ENCODE data around the gene PLEKHO2. TPM values are rescaled to one million over a fixed set of nuclear protein-coding genes. Genes with fewer than 3 reads are reported as not detected.

The PLEKHO2 gene
- total and polyA plus RNA-seq, 2 experiments from 2014 or later: 9.0 to 29.4 TPM

DNA sequence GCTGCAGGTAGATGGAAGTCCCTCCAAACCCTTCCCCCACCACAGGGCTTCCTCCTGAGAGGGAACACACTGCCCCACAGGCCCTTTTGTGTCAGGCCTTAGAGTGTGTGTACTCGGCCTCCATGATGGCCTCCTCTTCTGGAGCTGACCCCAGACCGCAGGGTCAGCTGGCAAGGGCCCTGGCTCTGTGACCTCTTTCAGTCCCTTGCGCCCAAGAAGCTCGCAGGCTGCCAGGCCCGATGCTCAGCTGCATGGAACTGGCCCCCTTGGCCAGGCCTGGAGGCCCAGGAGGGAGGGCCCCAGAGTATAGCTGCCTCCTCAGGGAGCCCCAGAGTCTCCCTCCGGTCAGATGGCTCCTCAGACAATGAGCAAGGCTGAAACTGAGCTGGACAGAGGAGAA is 46.6 kb downstream of the PLEKHO2 start:
- 0 out of 2 replicates have a peak, but pooled peaks cover 4% of the 10 kb centered on the region for H3F3A ChIP-seq (replicated peaks; ENCODE audit: low read depth)
- 0 out of 2 replicates have a peak, but pooled peaks cover 4% of the 10 kb centered on the region for H3K9me2 ChIP-seq (ENCODE audit: insufficient read depth)
- Mint-ChIP-seq H3K36me3 (ENCODE audit: low read depth) (no peaks in the 10 kb centered on the region; the same call in 2 of the 3 replicates), H3K4me3 (no peak overlapping the region), H3K4me1 (peaks cover 21% of the 10 kb centered on the region), H3K27me3 (ENCODE audit: insufficient read depth, low read depth, poor library complexity) (peaks cover 8% of the 10 kb centered on the region), H3K9me3 (no peaks in the 10 kb centered on the region), H3K27ac (no peak overlapping the region)
- DNase-seq (ENCODE audit: low spot score): no peak
- no peak overlapping the region for H3K27ac ChIP-seq (ENCODE audit: low read depth)
- no peak overlapping the region for H3K4me2 ChIP-seq
- H3K4me1 ChIP-seq (ENCODE audit: insufficient read depth): peaks cover 15% of the 10 kb centered on the region
- H2AFZ ChIP-seq: 0 out of 2 replicates have a peak overlapping the region, but pooled peaks have one; percentile 47
- no peak overlapping the region for H3K4me3 ChIP-seq
- no peaks in the 10 kb centered on the region for H3K36me3 ChIP-seq (ENCODE audit: insufficient read depth)
- H3K79me2 ChIP-seq (replicated peaks; ENCODE audit: insufficient read depth): no peaks in the 10 kb centered on the region
- no peaks in the 10 kb centered on the region for H4K20me1 ChIP-seq (replicated peaks; ENCODE audit: insufficient read depth)
- no peaks in the 10 kb centered on the region for H3K27me3 ChIP-seq (ENCODE audit: insufficient read depth)
- TF ChIP-seq EZH2phosphoT487 (IDR thresholded peaks at IDR 0.05; ENCODE audit: unreplicated experiment) (no peak), ZNF331 (CRISPR knock-in tag; IDR thresholded peaks at IDR 0.05; ENCODE audit: low read depth) (no peak), STAT1 (IDR thresholded peaks at IDR 0.05; ENCODE audit: unreplicated experiment) (no peak), ETS1 (IDR thresholded peaks at IDR 0.05) (no peak), NANOG (IDR thresholded peaks at IDR 0.05; ENCODE audit: borderline replicate concordance) (no peak), CREB1 (CRISPR knock-in tag; IDR thresholded peaks at IDR 0.05; ENCODE audit: low read depth) (no peak), JUNB (IDR thresholded peaks at IDR 0.05; ENCODE audit: unreplicated experiment) (no peak)
- TF ChIP-seq, protein P1, sequence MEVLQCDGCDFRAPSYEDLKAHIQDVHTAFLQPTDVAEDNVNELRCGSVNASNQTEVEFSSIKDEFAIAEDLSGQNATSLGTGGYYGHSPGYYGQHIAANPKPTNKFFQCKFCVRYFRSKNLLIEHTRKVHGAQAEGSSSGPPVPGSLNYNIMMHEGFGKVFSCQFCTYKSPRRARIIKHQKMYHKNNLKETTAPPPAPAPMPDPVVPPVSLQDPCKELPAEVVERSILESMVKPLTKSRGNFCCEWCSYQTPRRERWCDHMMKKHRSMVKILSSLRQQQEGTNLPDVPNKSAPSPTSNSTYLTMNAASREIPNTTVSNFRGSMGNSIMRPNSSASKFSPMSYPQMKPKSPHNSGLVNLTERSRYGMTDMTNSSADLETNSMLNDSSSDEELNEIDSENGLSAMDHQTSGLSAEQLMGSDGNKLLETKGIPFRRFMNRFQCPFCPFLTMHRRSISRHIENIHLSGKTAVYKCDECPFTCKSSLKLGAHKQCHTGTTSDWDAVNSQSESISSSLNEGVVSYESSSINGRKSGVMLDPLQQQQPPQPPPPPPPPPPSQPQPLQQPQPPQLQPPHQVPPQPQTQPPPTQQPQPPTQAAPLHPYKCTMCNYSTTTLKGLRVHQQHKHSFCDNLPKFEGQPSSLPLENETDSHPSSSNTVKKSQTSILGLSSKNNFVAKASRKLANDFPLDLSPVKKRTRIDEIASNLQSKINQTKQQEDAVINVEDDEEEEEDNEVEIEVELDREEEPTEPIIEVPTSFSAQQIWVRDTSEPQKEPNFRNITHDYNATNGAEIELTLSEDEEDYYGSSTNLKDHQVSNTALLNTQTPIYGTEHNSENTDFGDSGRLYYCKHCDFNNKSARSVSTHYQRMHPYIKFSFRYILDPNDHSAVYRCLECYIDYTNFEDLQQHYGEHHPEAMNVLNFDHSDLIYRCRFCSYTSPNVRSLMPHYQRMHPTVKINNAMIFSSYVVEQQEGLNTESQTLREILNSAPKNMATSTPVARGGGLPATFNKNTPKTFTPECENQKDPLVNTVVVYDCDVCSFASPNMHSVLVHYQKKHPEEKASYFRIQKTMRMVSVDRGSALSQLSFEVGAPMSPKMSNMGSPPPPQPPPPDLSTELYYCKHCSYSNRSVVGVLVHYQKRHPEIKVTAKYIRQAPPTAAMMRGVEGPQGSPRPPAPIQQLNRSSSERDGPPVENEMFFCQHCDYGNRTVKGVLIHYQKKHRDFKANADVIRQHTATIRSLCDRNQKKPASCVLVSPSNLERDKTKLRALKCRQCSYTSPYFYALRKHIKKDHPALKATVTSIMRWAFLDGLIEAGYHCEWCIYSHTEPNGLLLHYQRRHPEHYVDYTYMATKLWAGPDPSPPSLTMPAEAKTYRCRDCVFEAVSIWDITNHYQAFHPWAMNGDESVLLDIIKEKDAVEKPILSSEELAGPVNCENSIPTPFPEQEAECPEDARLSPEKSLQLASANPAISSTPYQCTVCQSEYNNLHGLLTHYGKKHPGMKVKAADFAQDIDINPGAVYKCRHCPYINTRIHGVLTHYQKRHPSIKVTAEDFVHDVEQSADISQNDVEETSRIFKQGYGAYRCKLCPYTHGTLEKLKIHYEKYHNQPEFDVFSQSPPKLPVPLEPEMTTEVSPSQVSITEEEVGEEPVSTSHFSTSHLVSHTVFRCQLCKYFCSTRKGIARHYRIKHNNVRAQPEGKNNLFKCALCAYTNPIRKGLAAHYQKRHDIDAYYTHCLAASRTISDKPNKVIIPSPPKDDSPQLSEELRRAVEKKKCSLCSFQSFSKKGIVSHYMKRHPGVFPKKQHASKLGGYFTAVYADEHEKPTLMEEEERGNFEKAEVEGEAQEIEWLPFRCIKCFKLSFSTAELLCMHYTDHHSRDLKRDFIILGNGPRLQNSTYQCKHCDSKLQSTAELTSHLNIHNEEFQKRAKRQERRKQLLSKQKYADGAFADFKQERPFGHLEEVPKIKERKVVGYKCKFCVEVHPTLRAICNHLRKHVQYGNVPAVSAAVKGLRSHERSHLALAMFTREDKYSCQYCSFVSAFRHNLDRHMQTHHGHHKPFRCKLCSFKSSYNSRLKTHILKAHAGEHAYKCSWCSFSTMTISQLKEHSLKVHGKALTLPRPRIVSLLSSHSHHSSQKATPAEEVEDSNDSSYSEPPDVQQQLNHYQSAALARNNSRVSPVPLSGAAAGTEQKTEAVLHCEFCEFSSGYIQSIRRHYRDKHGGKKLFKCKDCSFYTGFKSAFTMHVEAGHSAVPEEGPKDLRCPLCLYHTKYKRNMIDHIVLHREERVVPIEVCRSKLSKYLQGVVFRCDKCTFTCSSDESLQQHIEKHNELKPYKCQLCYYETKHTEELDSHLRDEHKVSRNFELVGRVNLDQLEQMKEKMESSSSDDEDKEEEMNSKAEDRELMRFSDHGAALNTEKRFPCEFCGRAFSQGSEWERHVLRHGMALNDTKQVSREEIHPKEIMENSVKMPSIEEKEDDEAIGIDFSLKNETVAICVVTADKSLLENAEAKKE (CRISPR knock-in tag; IDR thresholded peaks at IDR 0.05): no peak
- TF ChIP-seq, protein P2, sequence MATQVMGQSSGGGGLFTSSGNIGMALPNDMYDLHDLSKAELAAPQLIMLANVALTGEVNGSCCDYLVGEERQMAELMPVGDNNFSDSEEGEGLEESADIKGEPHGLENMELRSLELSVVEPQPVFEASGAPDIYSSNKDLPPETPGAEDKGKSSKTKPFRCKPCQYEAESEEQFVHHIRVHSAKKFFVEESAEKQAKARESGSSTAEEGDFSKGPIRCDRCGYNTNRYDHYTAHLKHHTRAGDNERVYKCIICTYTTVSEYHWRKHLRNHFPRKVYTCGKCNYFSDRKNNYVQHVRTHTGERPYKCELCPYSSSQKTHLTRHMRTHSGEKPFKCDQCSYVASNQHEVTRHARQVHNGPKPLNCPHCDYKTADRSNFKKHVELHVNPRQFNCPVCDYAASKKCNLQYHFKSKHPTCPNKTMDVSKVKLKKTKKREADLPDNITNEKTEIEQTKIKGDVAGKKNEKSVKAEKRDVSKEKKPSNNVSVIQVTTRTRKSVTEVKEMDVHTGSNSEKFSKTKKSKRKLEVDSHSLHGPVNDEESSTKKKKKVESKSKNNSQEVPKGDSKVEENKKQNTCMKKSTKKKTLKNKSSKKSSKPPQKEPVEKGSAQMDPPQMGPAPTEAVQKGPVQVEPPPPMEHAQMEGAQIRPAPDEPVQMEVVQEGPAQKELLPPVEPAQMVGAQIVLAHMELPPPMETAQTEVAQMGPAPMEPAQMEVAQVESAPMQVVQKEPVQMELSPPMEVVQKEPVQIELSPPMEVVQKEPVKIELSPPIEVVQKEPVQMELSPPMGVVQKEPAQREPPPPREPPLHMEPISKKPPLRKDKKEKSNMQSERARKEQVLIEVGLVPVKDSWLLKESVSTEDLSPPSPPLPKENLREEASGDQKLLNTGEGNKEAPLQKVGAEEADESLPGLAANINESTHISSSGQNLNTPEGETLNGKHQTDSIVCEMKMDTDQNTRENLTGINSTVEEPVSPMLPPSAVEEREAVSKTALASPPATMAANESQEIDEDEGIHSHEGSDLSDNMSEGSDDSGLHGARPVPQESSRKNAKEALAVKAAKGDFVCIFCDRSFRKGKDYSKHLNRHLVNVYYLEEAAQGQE (IDR thresholded peaks at IDR 0.05; ENCODE audit: unreplicated experiment): no peak
- no peak for ATAC-seq
